Mesothelial cell of epicardium (in vitro differentiated cells): Measurements from ENCODE around the gene VRK3. TPM values are rescaled to one million over a fixed set of nuclear protein-coding genes. Genes with fewer than 3 reads are reported as not detected.

ENCODE experiments used
- DNase-seq, 2 experiments: peaks; one replicate each; pipeline ENCODE4 v3.0.0; 2021; ENCODE audit warnings: low spot score in 2 of 2; ENCODE audit not compliant: unreplicated experiment in 2 of 2
- H3K27ac Mint-ChIP-seq: 2 replicates; pipeline ENCODE4 v1.8.0; 2021; ENCODE audit warnings: mixed read lengths
- H3K27me3 Mint-ChIP-seq: 2 replicates; pipeline ENCODE4 v1.8.0; 2021; ENCODE audit warnings: low read depth, mixed read lengths
- H3K36me3 Mint-ChIP-seq: 2 replicates; pipeline ENCODE4 v1.8.0; 2021; ENCODE audit warnings: mixed read lengths
- H3K4me1 Mint-ChIP-seq: 2 replicates; pipeline ENCODE4 v1.8.0; 2021; ENCODE audit warnings: mixed read lengths
- H3K4me3 Mint-ChIP-seq: 2 replicates; pipeline ENCODE4 v1.8.0; 2021; ENCODE audit warnings: mild to moderate bottlenecking, moderate library complexity, mixed read lengths
- H3K9me3 Mint-ChIP-seq: 2 replicates; pipeline ENCODE4 v1.8.0; 2021; ENCODE audit warnings: mixed read lengths
- CTCF ChIP-seq: fragments of 200-600 bp; sonication (generic); IDR thresholded peaks from one replicate; pipeline ENCODE4 v1.5.0; 2021; ENCODE audit warnings: antibody characterized with exemption; ENCODE audit not compliant: unreplicated experiment
- total RNA-seq: library from RNA; stranded (reverse); gene quantifications from 3 replicates; pipeline ENCODE4 v1.2.1, GENCODE V29; 2021

VRK3 gene
- total RNA-seq, 1 donor from 2014 or later: 40.1 TPM

- H3K4me1 Mint-ChIP-seq: no peaks in the 10 kb centered on the region
- no peak overlapping the region for H3K27ac Mint-ChIP-seq
- H3K27me3 Mint-ChIP-seq: peaks cover 6% of the 10 kb centered on the region
- no peaks in the 10 kb centered on the region for H3K9me3 Mint-ChIP-seq
- TF ChIP-seq CTCF: peak; percentile 98
- no peak overlapping the region for H3K4me3 Mint-ChIP-seq
- H3K36me3 Mint-ChIP-seq: peaks cover 6% of the 10 kb centered on the region
- DNase-seq: peak; percentile 74 to 95
Measured at GRCh38 chr19:49937750-49938381, 87.3 kb downstream of the VRK3 start.

- H3K4me1 Mint-ChIP-seq: no peaks in the 10 kb centered on the region
- H3K27ac Mint-ChIP-seq: no peak overlapping the region
- no peak for TF ChIP-seq CTCF
- no peak overlapping the region for H3K4me3 Mint-ChIP-seq
- H3K36me3 Mint-ChIP-seq: peaks cover 12% of the 10 kb centered on the region
- no peaks in the 10 kb centered on the region for H3K9me3 Mint-ChIP-seq
- H3K27me3 Mint-ChIP-seq: peaks cover 5% of the 10 kb centered on the region
- DNase-seq: no peak
Measured at GRCh38 chr19:49936549-49936948, 88.6 kb downstream of the VRK3 start.

- no peak for DNase-seq
- Mint-ChIP-seq H3K4me1 (peaks cover 8% of the 10 kb centered on the region), H3K27ac (no peak overlapping the region), H3K4me3 (no peak overlapping the region), H3K36me3 (peaks cover 17% of the 10 kb centered on the region), H3K27me3 (peaks cover 5% of the 10 kb centered on the region), H3K9me3 (no peaks in the 10 kb centered on the region)
- TF ChIP-seq CTCF: no peak
Measured at GRCh38 chr19:49933643-49934042, 91.5 kb downstream of the VRK3 start.

GRCh38 chr19:49932731-49933131 lies 92.4 kb downstream of the VRK3 start:
- Mint-ChIP-seq H3K4me1 (peaks cover 14% of the 10 kb centered on the region), H3K27ac (no peak overlapping the region), H3K9me3 (no peaks in the 10 kb centered on the region), H3K27me3 (peaks cover 5% of the 10 kb centered on the region), H3K4me3 (no peak overlapping the region), H3K36me3 (peaks cover 17% of the 10 kb centered on the region)
- no peak for TF ChIP-seq CTCF
- DNase-seq: no peak

- Mint-ChIP-seq H3K27me3 (peaks cover 5% of the 10 kb centered on the region), H3K4me1 (peaks cover 21% of the 10 kb centered on the region), H3K36me3 (peaks cover 20% of the 10 kb centered on the region), H3K9me3 (no peaks in the 10 kb centered on the region), H3K27ac (no peak overlapping the region), H3K4me3 (no peak overlapping the region)
- TF ChIP-seq CTCF: no peak
- DNase-seq: no peak
Measured at GRCh38 chr19:49932041-49932451, 93.1 kb downstream of the VRK3 start.
